AG09309 (cell line): ENCODE results near the gene TCERG1L.

Experiments used
- DNase-seq: peaks from one replicate; pipeline ENCODE4 v3.0.0-alpha.2; 2010; ENCODE audit warnings: low read depth
- H3K4me3 ChIP-seq: 2 replicates; pipeline ENCODE4 v1.5.1; 2011; ENCODE audit warnings: mild to moderate bottlenecking, low read depth, low read length, moderate library complexity; ENCODE audit not compliant: control insufficient read depth
- CTCF ChIP-seq: IDR thresholded peaks from 2 replicates; pipeline ENCODE4 v1.5.1; 2011; ENCODE audit warnings: mild to moderate bottlenecking, low read depth, low read length, inconsistent platforms; ENCODE audit not compliant: insufficient read depth, control insufficient read depth; ENCODE audit errors: missing control alignments

The TCERG1L gene

GRCh38 chr10:131127138-131127589, 184.4 kb downstream of the TCERG1L start:
- H3K4me3 ChIP-seq: no peak overlapping the region
- DNase-seq: no peak
- no peak for TF ChIP-seq CTCF

GRCh38 chr10:131126321-131127137, 185.0 kb downstream of the TCERG1L start:
- H3K4me3 ChIP-seq: no peak overlapping the region
- DNase-seq: no peak
- no peak for TF ChIP-seq CTCF

- no peak overlapping the region for H3K4me3 ChIP-seq
- no peak for TF ChIP-seq CTCF
- DNase-seq: no peak
Measured at GRCh38 chr10:131125511-131126225, 185.9 kb downstream of the TCERG1L start.

- no peak for TF ChIP-seq CTCF
- DNase-seq: no peak
- no peak overlapping the region for H3K4me3 ChIP-seq
Measured at GRCh38 chr10:131124945-131125344, 186.6 kb downstream of the TCERG1L start.

GRCh38 chr10:131123496-131123895, 188.0 kb downstream of the TCERG1L start:
- no peak for TF ChIP-seq CTCF
- no peak overlapping the region for H3K4me3 ChIP-seq
- DNase-seq: no peak

- no peak for DNase-seq
- no peak overlapping the region for H3K4me3 ChIP-seq
- TF ChIP-seq CTCF: no peak
Measured at GRCh38 chr10:131121511-131122035, 189.9 kb downstream of the TCERG1L start.
